H1 (cell line): ENCODE measurements around the gene HMCN1. TPM values are rescaled to one million over a fixed set of nuclear protein-coding genes. Genes with fewer than 3 reads are reported as not detected.

ENCODE experiments used
- CTCF ChIA-PET: fragments of 300-600 bp; sonication (Branson Sonifier 250); formaldehyde crosslinking; loops from one replicate; lab custom pipeline; 2021; ENCODE audit not compliant: partially characterized antibody; lab: Charles Lee
- POLR2A ChIA-PET: fragments of 300-600 bp; sonication (Branson Sonifier 250); formaldehyde crosslinking; loops from one replicate; lab custom pipeline; 2021; ENCODE audit warnings: inconsistent platforms; ENCODE audit not compliant: partially characterized antibody; lab: Charles Lee
- DNase-seq, 2 experiments: peaks; one replicate each; pipeline versions ENCODE4 v3.0.0 to v3.0.0-alpha.2; 2010 to 2022; ENCODE audit warnings: low spot score in 2 of 2, low read depth in 1 of 2, mixed read lengths in 1 of 2
- FAIRE-seq: peaks from 2 replicates; lab custom pipeline; 2011; peaks lifted over from hg19 to GRCh38; lab: Jason Lieb, UNC
- H2AFZ ChIP-seq: 2 replicates; pipeline ENCODE4 v1.8.1; 2012; ENCODE audit warnings: low read length, inconsistent platforms
- H2AK5ac ChIP-seq: 2 replicates; pipeline ENCODE4 v1.6.1; 2013; ENCODE audit warnings: low read depth, low read length
- H2BK120ac ChIP-seq: replicated peaks from 2 replicates; pipeline ENCODE3; 2013; ENCODE audit warnings: low read depth, low read length, inconsistent platforms
- H2BK12ac ChIP-seq: 2 replicates; pipeline ENCODE4 v1.6.1; 2013; ENCODE audit warnings: low read depth, low read length
- H2BK15ac ChIP-seq: 2 replicates; pipeline ENCODE4 v1.6.1; 2013; ENCODE audit warnings: low read length
- H2BK20ac ChIP-seq: 2 replicates; pipeline ENCODE4 v1.6.1; 2013; ENCODE audit warnings: low read length
- H2BK5ac ChIP-seq: 2 replicates; pipeline ENCODE4 v1.6.1; 2013; ENCODE audit warnings: low read depth, low read length
- H3K14ac ChIP-seq: 2 replicates; pipeline ENCODE4 v1.6.1; 2013; ENCODE audit warnings: inconsistent platforms; ENCODE audit not compliant: insufficient read length
- H3K18ac ChIP-seq: 2 replicates; pipeline ENCODE4 v1.6.1; 2013; ENCODE audit warnings: low read length; ENCODE audit errors: extremely low read depth
- H3K23ac ChIP-seq: 2 replicates; pipeline ENCODE4 v1.6.1; 2013; ENCODE audit warnings: inconsistent platforms; ENCODE audit not compliant: insufficient read length
- H3K23me2 ChIP-seq: 2 replicates; pipeline ENCODE4 v1.6.1; 2013; ENCODE audit warnings: low read depth, low read length
- H3K27ac ChIP-seq: 2 replicates; pipeline ENCODE4 v1.6.1; 2011; ENCODE audit warnings: low read depth, low read length, inconsistent platforms
- H3K27me3 ChIP-seq, 4 experiments: replicated peaks in 1 of 4; 1 replicate in 1 of 4; 2 replicates in 3 of 4; pipeline versions ENCODE4 v1.6.1 to v1.8.1; 2011 to 2013; ENCODE audit warnings: low read length in 3 of 4, mild to moderate bottlenecking in 3 of 4, inconsistent platforms in 2 of 4, mixed read lengths in 2 of 4, moderate library complexity in 1 of 4; ENCODE audit not compliant: control insufficient read depth in 3 of 4, insufficient read depth in 3 of 4; ENCODE audit errors: extremely low read depth in 1 of 4
- H3K36me3 ChIP-seq, 4 experiments: 2 replicates each; pipeline versions ENCODE4 v1.6.1 to v1.8.1; 2011 to 2013; ENCODE audit warnings: mild to moderate bottlenecking in 4 of 4, low read length in 3 of 4, moderate library complexity in 2 of 4, control low read depth in 1 of 4, inconsistent platforms in 1 of 4; ENCODE audit not compliant: insufficient read depth in 4 of 4, control insufficient read depth in 2 of 4
- H3K4ac ChIP-seq: replicated peaks from 2 replicates; pipeline ENCODE3; 2013; ENCODE audit warnings: low read length, low read depth, mixed read lengths, inconsistent platforms; ENCODE audit not compliant: insufficient read length
- H3K4me1 ChIP-seq, 4 experiments: replicated peaks in 1 of 4; 1 replicate in 1 of 4; 2 replicates in 3 of 4; pipeline versions ENCODE4 v1.6.1 to v1.8.1; 2011 to 2013; ENCODE audit warnings: low read length in 3 of 4, inconsistent platforms in 2 of 4, mixed read lengths in 1 of 4; ENCODE audit not compliant: insufficient read depth in 4 of 4, control insufficient read depth in 3 of 4
- H3K4me2 ChIP-seq, 2 experiments: 2 replicates each; pipeline versions ENCODE4 v1.6.1 to v1.8.1; 2011 to 2013; ENCODE audit warnings: low read depth in 2 of 2, low read length in 2 of 2, control low read depth in 1 of 2, inconsistent platforms in 1 of 2, mild to moderate bottlenecking in 1 of 2; ENCODE audit not compliant: insufficient read depth in 1 of 2
- H3K4me3 ChIP-seq, 4 experiments: fragments of 200-600, 300-600 bp in 1 of 4; sonication (generic), shearing (Covaris generic), sonication (Bioruptor Twin) in 1 of 4; 2 replicates each; pipeline versions ENCODE4 v1.5.1 to v1.8.1; 2011 to 2016; ENCODE audit warnings: low read length in 4 of 4, low read depth in 3 of 4, control low read depth in 2 of 4, inconsistent platforms in 2 of 4, mild to moderate bottlenecking in 2 of 4, mixed read lengths in 1 of 4, moderate library complexity in 1 of 4; ENCODE audit not compliant: insufficient read depth in 2 of 4; ENCODE audit errors: extremely low read depth in 1 of 4
- H3K56ac ChIP-seq: replicated peaks from 2 replicates; pipeline ENCODE3; 2013; ENCODE audit warnings: low read depth, mild to moderate bottlenecking, mixed read lengths, low read length, inconsistent platforms; ENCODE audit not compliant: insufficient read length
- H3K79me1 ChIP-seq: 2 replicates; pipeline ENCODE4 v1.6.1; 2013; ENCODE audit warnings: low read depth, low read length, control low read depth
- H3K79me2 ChIP-seq, 2 experiments: 2 replicates each; pipeline versions ENCODE4 v1.6.1 to v1.8.1; 2012 to 2013; ENCODE audit warnings: low read length in 2 of 2, mild to moderate bottlenecking in 2 of 2, inconsistent platforms in 1 of 2; ENCODE audit not compliant: insufficient read depth in 2 of 2, control insufficient read depth in 1 of 2
- H3K9ac ChIP-seq, 4 experiments: replicated peaks in 1 of 4; 1 replicate in 1 of 4; 2 replicates in 3 of 4; pipeline versions ENCODE4 v1.6.1 to v1.8.1; 2011 to 2013; ENCODE audit warnings: low read depth in 3 of 4, low read length in 3 of 4, control low read depth in 2 of 4, mild to moderate bottlenecking in 2 of 4, moderate library complexity in 2 of 4, inconsistent platforms in 1 of 4; ENCODE audit errors: extremely low read depth in 1 of 4
- H3K9me3 ChIP-seq, 2 experiments: 2 replicates each; pipeline versions ENCODE4 v1.6.1 to v1.8.1; 2012 to 2013; ENCODE audit warnings: mild to moderate bottlenecking in 2 of 2, moderate library complexity in 2 of 2, control low read depth in 1 of 2, inconsistent platforms in 1 of 2, low read depth in 1 of 2, low read length in 1 of 2, mixed read lengths in 1 of 2; ENCODE audit not compliant: insufficient read depth in 2 of 2
- H4K20me1 ChIP-seq, 2 experiments: replicated peaks in 1 of 2; 2 replicates each; pipeline versions ENCODE3 to v1.8.1; 2011 to 2013; ENCODE audit warnings: inconsistent platforms in 2 of 2, low read length in 2 of 2, mild to moderate bottlenecking in 1 of 2; ENCODE audit not compliant: insufficient read depth in 2 of 2, control insufficient read depth in 1 of 2
- H4K5ac ChIP-seq: 2 replicates; pipeline ENCODE4 v1.6.1; 2013; ENCODE audit warnings: low read length, low read depth, mixed read lengths, inconsistent platforms; ENCODE audit not compliant: insufficient read length
- H4K8ac ChIP-seq: 2 replicates; pipeline ENCODE4 v1.8.0; 2013; ENCODE audit warnings: mild to moderate bottlenecking, moderate library complexity, low read length, inconsistent platforms; ENCODE audit not compliant: insufficient read depth; ENCODE audit errors: extremely low read depth
- H4K91ac ChIP-seq: replicated peaks from 2 replicates; pipeline ENCODE3; 2013; ENCODE audit warnings: low read length, mixed read lengths, inconsistent platforms; ENCODE audit not compliant: insufficient read length
- BCL11A ChIP-seq, 2 experiments: IDR thresholded peaks; one replicate each; pipeline ENCODE4 v1.6.1; 2011; ENCODE audit warnings: low read depth in 2 of 2, low read length in 2 of 2, mild to moderate bottlenecking in 2 of 2
- CEBPB ChIP-seq: IDR thresholded peaks from 2 replicates; pipeline ENCODE4 v1.6.1; 2012; ENCODE audit warnings: low read depth, low read length
- EGR1 ChIP-seq: IDR thresholded peaks from 2 replicates; pipeline ENCODE4 v1.6.1; 2011; ENCODE audit warnings: low read depth, low read length, borderline replicate concordance
- HDAC6 ChIP-seq: IDR thresholded peaks from one replicate; pipeline ENCODE4 v1.7.1; 2012; ENCODE audit warnings: low read depth, mild to moderate bottlenecking, inconsistent platforms, low read length, moderate library complexity
- JUN ChIP-seq: IDR thresholded peaks from 2 replicates; pipeline ENCODE4 v1.6.1; 2011; ENCODE audit warnings: low read depth, mild to moderate bottlenecking, improper control_type of control experiment, low read length
- JUND ChIP-seq: IDR thresholded peaks from 2 replicates; pipeline ENCODE4 v1.6.1; 2011; ENCODE audit warnings: mild to moderate bottlenecking, improper control_type of control experiment, low read length
- KDM4A ChIP-seq: IDR thresholded peaks from one replicate; pipeline ENCODE4 v1.7.1; 2012; ENCODE audit warnings: low read depth, mild to moderate bottlenecking, moderate library complexity, low read length, inconsistent platforms; ENCODE audit not compliant: severe bottlenecking
- KDM5A ChIP-seq: fragments of 200-600 bp; IDR thresholded peaks from 2 replicates; pipeline ENCODE4 v1.7.1; 2012; ENCODE audit warnings: mild to moderate bottlenecking, low read length, inconsistent platforms, mixed read lengths
- NANOG ChIP-seq: IDR thresholded peaks from 2 replicates; pipeline ENCODE4 v1.6.1; 2011; ENCODE audit warnings: low read length, low read depth, mild to moderate bottlenecking, inconsistent platforms; ENCODE audit not compliant: insufficient read depth, poor library complexity, severe bottlenecking
- RBBP5 ChIP-seq: IDR thresholded peaks from 2 replicates; pipeline ENCODE4 v1.7.1; 2012; ENCODE audit warnings: low read depth, mild to moderate bottlenecking, inconsistent platforms, low read length, moderate library complexity, borderline replicate concordance
- SP1 ChIP-seq: IDR thresholded peaks from 2 replicates; pipeline ENCODE4 v1.6.1; 2011; ENCODE audit warnings: low read depth, low read length
- WGBS, 2 experiments: shearing (Covaris generic) in 1 of 2; methylation state at CpG; one replicate each; pipeline versions ENCODE4 v1.1.6 to v1.1.7; 2013 to 2015; ENCODE audit warnings: low lambda C conversion rate in 2 of 2, mixed read lengths in 2 of 2, inconsistent platforms in 1 of 2, low coverage in 1 of 2, missing lambda C conversion rate in 1 of 2; ENCODE audit not compliant: insufficient replicate concordance in 2 of 2, insufficient coverage in 1 of 2, insufficient read length in 1 of 2; ENCODE audit errors: extremely low coverage in 1 of 2, missing lambda C conversion rate in 1 of 2; 5-methylcytosine and 5-hydroxymethylcytosine counted together
- polyA plus RNA-seq, 7 experiments: library from polyadenylated mRNA; depleted of rRNA in 3 of 7; stranded (reverse) in 5 of 7; unstranded in 2 of 7; fragments of >200 nt in 5 of 7; fragments of 200-250 nt in 2 of 7; gene quantifications; 1 replicate in 5 of 7; 2 replicates in 1 of 7; 4 replicates in 1 of 7; pipeline versions ENCODE4 v1.2.1 to v1.2.3, GENCODE V29; 2011 to 2013; ENCODE audit warnings: missing spikeins in 2 of 7, mixed read lengths in 2 of 7
- total RNA-seq: library from RNA; stranded (reverse); fragmentation: NEBNext Ultra II Directional; extraction: Animal tissue kit (Norgen Biotek cat#: 25700); gene quantifications from 2 replicates; pipeline ENCODE4 v1.2.1, GENCODE V29; 2021
- TF ChIP-seq, protein P1 (sequence below): IDR thresholded peaks from 2 replicates; pipeline ENCODE4 v1.6.1; 2011; ENCODE audit warnings: low read length, improper control_type of control experiment

The HMCN1 gene
- total and polyA plus RNA-seq, 2 of the 8 experiments (the other 6 are each of a cell fraction or from before 2014, with no cell fraction given), result 13.8 to 14.6 TPM

DNA sequence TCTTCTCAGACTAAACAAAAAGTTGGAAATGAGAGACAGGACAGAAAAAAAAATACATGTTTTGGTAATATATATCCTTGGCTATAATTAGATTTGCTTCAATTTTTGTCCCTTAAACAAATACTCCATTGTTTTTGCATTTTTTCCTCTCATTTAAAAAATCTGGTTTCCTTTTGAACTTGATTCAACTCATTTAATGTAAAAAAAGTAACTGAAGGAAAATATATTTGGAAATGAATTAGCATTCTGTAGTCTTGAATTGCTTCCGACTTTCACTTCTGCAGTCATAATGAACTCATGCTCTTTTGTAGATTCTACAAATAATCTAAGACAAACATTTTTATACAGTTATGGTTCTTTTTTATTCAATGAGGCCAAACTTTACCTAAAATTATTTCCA lies 309.1 kb downstream of the HMCN1 start:
- WGBS, 2 experiments, result 81% methylated on average over 1 of the region's 1 CpG; no CpG with 5 or more reads in 1 of the 2 experiments
- Histone ChIP-seq H4K8ac (no peak overlapping the region), H3K4me3 (no peak overlapping the region), H2BK20ac (no peak overlapping the region), H3K4me2 (no peak overlapping the region), H3K79me2 (no peaks in the 10 kb centered on the region), H2BK120ac (no peak overlapping the region), H2AFZ (no peak overlapping the region), H3K18ac (no peak overlapping the region), H3K27ac (no peak overlapping the region), H3K4me1 (no peaks in the 10 kb centered on the region), H2BK5ac (no peak overlapping the region), H2AK5ac (no peak overlapping the region), H3K79me1 (no peaks in the 10 kb centered on the region), H3K23ac (no peak overlapping the region), H2BK12ac (no peak overlapping the region), H3K4ac (no peak overlapping the region), H3K14ac (no peak overlapping the region), H3K9ac (no peak overlapping the region), H4K20me1 (no peaks in the 10 kb centered on the region), H3K56ac (no peak overlapping the region), H4K91ac (no peak overlapping the region), H3K36me3 (no peaks in the 10 kb centered on the region), H3K23me2 (no peaks in the 10 kb centered on the region), H4K5ac (no peak overlapping the region), H3K27me3 (peaks cover 0 to 2% (median 0%) of the 10 kb centered on the region in 4 experiments; a peak in 1 of 7 replicates), H3K9me3 (no peaks in the 10 kb centered on the region), H2BK15ac (no peak overlapping the region)
- FAIRE-seq (no peak), DNase-seq (no peak)
- TF ChIP-seq BCL11A (IDR thresholded peaks at IDR 0.05; ENCODE audit: low read depth in 2 of 2, low read length in 2 of 2) (no peak), RBBP5 (no peak), NANOG (no peak), JUN (no peak), KDM4A (no peak), SP1 (no peak), KDM5A (no peak), EGR1 (no peak), JUND (no peak), CEBPB (no peak), HDAC6 (no peak)
- TF ChIP-seq, protein P1, sequence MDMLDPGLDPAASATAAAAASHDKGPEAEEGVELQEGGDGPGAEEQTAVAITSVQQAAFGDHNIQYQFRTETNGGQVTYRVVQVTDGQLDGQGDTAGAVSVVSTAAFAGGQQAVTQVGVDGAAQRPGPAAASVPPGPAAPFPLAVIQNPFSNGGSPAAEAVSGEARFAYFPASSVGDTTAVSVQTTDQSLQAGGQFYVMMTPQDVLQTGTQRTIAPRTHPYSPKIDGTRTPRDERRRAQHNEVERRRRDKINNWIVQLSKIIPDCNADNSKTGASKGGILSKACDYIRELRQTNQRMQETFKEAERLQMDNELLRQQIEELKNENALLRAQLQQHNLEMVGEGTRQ, result no peak
- ChIA-PET POLR2A (no interaction called here), CTCF (interaction anchor here (0.7 kb wide), 1 partner anchor 162 kb away, joined by 3 read pairs; no protein-coding TSS in a partner anchor)
